ENCODE measurements around the gene LEPROT.

LEPROT gene

DNA sequence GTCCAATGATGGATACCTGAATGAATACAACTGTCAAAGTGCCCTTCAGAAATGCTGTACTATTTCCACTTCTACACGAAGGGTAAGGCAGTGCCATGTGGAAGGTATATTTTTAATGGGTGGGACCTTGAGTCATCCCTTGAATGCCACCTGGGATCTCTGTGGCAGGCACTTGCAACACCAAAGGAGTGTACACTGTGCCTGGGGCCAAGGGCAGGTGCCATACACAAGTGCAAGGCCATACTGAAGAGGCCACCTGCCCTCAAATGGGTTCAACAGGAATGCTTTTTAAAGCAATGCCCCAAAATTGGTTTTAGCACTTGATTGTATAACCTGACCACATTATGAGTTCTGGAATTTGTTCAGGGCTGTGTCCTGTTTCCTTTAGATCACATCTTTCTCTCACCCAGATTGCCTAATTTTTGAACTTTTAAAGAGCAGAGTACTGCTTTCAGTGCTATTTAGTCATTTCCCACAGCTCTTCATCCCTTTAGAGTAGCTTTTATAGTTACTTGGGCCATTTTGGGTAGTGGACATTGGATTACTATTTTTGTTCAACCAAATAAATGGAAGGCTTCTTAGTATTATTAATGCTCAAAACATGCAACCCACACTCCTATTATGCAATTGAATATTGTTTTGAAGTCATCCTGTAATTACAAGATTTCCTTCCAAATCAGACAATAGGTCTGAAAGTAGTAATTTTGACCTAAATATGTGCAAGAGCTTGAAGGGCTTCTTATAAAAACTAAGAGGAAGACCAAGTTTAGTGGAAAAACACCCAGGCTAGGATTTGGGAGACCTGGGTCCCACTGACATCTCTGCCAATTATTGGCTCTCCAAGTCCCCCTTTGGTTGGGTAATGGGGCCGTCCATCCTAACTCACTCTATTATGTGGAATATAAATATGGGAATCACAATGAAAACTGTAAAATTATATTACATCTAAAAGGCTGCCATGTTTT is 57.2 kb downstream of the LEPROT start:
- DNase-seq (ENCODE audit: low spot score): no peak

DNA sequence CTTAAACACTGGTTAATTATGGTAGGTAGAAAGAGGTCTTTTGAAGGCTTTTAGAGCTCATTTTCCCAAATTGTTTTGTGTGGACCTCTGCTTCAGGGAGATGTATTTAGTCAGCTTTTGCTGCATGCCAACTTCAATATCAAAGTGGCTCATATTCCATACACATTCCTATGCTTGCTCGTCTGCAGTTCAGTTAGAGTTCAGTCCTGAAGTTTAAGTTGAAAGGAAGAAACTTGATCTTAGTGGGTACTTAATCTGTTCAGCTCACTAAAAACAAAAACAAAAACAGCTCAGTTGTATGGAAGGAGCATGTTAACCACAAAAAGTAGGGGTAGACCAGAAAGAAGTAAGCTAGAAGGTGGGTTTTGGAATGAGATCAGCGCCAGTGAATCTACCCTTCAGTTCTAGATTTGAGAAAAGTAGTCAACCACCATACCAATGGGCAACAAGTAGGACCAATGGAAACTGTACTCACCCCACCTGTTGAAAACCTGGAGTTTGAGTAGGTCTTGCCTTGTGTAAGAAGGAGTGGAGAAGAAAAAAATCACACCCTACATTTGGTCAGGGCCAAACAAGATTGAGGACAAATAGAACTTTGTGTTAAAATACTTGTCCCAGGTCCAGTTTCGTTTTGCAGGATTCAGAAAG is 58.0 kb downstream of the LEPROT start:
- DNase-seq (ENCODE audit: low spot score): no peak

DNA sequence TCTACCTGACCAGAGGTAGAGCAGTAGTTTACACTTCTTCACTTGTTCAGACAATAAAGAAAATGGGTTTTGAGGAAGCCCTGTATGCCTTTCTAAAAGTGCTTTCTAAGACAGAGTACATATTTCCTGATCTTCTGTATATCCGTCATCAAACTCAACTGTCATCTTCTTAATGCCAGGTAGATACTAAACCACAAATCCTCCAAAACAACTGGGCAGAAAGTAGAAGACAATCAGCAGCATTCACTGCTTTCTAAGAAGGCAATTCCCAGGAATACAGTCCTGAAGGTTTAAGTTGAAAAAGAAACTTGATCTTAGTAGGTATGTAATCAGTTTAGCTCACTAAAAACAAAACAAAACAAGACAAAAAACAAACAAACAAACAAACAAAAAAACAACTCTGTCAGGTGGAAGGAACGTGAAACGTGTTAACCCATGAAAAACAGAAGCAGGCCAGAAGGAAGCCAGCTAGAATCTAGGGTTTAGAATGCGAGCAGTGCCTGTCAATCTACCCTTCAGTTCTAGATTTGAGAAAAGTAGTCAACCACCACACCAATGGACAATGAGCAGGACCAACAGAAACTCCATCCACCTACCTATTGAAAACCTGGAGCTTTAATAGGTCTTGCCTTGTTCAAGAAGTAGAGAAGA is 59.2 kb downstream of the LEPROT start:
- no peak for DNase-seq (ENCODE audit: low spot score)

DNA sequence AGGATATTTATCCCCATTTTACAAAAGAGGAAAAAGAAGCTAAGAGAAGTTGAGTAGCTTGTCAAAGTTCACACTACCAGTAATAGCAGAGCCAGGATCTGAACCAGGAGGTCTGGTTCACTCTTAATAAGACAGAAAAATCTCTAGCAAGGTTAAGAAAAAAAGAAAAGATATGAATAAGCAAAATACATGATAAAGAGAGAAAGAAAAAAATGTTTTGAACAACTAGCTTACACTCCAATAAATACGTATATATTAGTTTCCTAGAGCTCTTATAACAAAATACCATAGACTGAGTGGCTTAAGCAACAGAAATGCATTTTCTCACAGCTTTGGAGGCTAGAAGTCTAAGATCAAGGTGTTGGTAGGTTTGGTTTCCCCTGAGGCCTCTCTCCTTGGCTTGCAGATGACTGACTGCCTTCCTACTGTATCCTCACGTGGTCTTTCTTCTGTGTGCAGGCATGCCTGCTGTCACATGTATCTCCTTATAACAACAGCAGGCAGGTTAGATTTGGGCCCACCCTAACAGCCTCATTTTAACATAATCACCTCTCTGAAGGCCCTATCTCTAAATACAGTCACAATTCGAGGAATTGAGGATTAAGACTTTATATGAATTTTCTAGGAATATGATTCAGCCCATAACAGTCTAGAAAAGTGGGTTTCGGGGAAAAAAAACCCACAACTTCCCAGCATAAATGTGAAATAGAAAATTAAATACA is 60.4 kb downstream of the LEPROT start:
- DNase-seq (ENCODE audit: low spot score): no peak

DNA sequence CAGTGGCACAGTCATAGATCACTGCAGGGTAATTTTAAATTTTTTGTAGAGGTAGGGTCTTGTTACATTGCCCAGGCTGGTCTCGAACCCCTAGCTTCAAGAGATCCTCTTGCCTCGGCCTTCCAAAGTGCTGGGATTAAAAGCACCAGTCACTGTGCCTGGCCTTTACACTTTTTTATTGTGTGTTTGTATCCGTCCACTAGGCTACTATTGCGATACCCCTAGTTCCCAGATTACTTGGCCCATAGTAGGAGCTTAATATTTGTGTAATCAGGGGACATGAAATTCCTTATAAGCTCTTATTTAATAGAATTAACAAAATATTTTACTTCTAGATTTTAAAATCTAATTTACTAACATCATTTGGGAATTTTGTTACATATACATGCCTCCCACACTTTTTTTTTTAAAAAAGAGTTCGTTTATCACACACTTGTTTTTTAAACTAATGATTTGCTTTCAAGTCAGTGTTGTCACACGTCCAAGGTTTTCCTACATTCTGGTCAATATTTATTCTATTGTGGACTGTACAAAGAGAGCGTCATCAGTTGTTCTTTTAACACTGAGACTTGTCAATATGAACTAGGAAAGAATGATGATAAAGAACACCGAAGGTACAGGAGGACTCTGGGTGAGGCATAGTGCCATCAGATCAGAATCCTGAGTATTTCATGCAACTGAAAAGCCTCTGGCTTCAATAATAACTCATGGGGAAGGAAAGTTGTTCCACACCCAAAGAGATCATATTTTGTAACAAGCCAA is 63.7 kb downstream of the LEPROT start:
- no peak for DNase-seq (ENCODE audit: low spot score)

All from CD4-positive, alpha-beta T cell treated with Interleukin-15 for 4 hours (primary cell).